Stimulated activated CD4-positive, alpha-beta T cell treated with anti-CD3 and anti-CD28 coated beads, Interleukin-4, amount 100 ng/mL, for 48 hours (primary cell): ENCODE results near the gene CLDN4.
A peak's percentile ranks its signal among the peaks of the same experiment; 100 is the strongest.
"Not testable (repeated sequence)": the region's sequence is repeated elsewhere in the genome, so short reads cannot be mapped to it uniquely, and the experiment has no call there.

Experiments
- DNase-seq, 2 donors: peaks; one replicate each; pipeline ENCODE4 v3.0.0-alpha.2; 2020; ENCODE audit warnings: low read depth in 2 of 2

Gene CLDN4, protein sequence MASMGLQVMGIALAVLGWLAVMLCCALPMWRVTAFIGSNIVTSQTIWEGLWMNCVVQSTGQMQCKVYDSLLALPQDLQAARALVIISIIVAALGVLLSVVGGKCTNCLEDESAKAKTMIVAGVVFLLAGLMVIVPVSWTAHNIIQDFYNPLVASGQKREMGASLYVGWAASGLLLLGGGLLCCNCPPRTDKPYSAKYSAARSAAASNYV

GRCh38 chr7:73830681-73831583 lies at the start of gene CLDN4:
Gene CLDN4 (plus strand): TSS chr7:73830996. CDS start chr7:73831202, 206 bp downstream.
- no peak for DNase-seq

GRCh38 chr7:73786588-73786987 lies 44.2 kb upstream of the CLDN4 start:
- DNase-seq = no peak

GRCh38 chr7:73787786-73788048 lies 43.1 kb upstream of the CLDN4 start:
- DNase-seq = not testable (repeated sequence)

- no peak for DNase-seq
Observed at GRCh38 chr7:73789051-73789450, 41.7 kb upstream of the CLDN4 start.

DNA sequence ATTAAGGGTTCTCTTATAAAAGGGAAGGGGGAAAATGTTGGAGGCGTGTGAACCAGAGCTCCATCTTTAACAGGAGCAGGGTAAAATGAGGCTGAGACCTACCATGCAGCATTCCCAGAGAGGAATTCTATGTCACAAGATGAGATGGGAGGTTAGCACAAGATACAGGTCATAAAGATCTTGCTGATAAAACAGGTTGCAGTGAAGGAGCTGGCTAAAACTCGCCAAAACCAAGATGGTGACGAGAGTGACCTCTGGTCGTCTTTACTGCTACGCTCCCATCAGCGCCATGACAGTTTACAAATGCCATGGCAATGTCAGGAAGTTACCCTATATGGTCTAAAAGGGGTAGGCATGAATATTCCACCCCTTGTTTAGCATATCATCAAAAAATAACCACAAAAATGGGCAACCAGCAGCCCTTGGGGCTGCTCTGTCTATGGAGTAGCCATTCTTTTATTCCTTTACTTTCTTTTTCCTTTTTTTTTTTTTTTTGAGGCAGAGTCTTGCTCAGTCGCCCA lies 39.6 kb upstream of the CLDN4 start:
- not testable (repeated sequence) for DNase-seq

DNA sequence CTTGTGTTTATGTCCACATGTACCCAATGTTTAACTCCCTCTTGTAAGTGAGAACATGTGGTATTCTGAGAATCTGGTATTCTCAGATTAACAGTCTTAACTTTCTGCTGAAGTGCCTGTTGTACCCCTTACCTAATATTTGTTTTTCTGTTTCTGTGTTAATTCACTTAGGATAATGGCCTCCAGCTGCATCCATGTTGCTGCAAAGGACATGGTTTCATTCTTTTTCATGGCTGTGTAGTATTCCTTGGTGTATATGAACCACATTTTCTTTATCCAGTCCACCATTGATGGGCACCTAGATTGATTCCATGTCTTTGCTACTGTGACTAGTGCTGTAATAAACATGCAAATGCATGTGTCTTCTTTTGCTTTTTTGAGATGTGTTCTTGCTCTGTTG lies 35.6 kb upstream of the CLDN4 start:
- DNase-seq = not testable (repeated sequence)

DNA sequence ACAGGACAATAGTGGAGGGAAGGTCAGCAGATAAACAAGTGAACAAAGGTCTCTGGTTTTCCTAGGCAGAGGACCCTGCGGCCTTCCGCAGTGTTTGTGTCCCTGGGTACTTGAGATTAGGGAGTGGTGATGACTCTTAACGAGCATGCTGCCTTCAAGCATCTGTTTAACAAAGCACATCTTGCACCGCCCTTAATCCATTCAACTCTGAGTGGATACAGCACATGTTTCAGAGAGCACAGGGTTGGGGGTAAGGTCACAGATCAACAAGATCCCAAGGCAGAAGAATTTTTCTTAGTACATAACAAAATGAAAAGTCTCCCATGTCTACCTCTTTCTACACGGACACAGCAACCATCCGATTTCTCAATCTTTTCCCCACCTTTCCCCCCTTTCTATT lies 34.1 kb upstream of the CLDN4 start:
- DNase-seq = not testable (repeated sequence)

DNA sequence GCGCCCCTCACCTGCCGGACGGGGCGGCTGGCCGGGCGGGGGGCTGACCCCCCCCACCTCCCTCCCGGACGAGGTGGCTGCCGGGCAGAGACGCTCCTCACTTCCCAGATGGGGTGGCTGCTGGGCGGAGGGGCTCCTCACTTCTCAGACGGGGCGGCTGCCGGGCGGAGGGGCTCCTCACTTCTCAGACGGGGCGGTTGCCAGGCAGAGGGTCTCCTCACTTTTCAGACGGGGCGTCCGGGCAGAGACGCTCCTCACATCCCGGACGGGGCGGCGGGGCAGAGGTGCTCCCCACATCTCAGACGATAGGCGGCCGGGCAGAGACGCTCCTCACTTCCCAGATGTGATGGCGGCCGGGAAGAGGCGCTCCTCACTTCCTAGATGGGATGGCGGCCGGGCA lies 33.6 kb upstream of the CLDN4 start:
- not testable (repeated sequence) for DNase-seq

- no peak for DNase-seq
Observed at GRCh38 chr7:73799282-73800141, 31.3 kb upstream of the CLDN4 start.

- no peak for DNase-seq
Observed at GRCh38 chr7:73801577-73801976, 29.2 kb upstream of the CLDN4 start.

DNA sequence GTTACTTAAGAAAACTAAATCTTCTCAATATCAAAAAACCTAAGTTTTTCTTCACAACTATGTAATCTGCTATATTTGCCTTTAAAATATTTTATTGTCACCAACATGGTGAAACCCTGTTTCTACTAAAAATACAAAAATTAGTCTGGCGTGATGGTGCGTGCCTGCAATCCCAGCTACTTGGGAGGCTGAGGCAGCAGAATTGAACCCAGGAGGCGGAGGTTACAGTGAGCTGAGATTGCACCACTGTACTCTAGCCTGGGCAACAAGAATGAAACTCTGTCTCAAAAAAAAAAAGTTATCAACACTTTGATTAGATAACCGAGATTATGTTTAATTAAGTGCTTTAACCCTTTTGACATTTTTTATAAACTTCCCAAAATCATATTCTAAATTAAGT lies 28.3 kb upstream of the CLDN4 start:
- DNase-seq = no peak

DNA sequence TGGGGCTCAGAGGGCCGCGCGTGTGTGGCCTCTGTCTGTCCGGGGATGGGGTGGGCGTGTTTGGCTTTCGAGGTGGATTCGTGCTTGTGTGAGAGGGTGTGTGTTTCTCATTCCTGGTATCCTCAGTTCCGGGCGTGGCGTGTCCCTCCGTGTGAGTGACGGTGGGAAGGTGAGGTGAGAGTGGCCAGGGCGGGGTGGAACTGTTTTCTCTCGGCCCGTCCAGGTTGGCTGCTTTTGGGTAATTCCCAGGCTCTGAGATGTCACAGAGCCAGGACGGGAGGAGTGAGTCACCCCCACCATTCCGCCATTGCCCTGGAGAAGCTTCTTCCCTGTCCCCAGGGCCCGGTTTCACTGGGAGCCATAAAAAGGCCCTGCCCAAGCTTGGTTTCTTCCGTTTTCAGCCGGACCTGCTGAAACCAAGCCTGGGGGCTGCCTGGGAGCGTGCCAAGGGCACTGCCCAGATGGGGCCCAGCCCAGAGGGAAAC lies 21.3 kb upstream of the CLDN4 start:
- DNase-seq = no peak

- no peak for DNase-seq
Observed at GRCh38 chr7:73810998-73811360, 19.8 kb upstream of the CLDN4 start.

GRCh38 chr7:73811760-73812168 lies 19.0 kb upstream of the CLDN4 start:
- DNase-seq = peak; percentile 44 to 49

- DNase-seq = no peak
Observed at GRCh38 chr7:73812996-73813395, 17.8 kb upstream of the CLDN4 start.

GRCh38 chr7:73815436-73815835 lies 15.4 kb upstream of the CLDN4 start:
- no peak for DNase-seq

DNA sequence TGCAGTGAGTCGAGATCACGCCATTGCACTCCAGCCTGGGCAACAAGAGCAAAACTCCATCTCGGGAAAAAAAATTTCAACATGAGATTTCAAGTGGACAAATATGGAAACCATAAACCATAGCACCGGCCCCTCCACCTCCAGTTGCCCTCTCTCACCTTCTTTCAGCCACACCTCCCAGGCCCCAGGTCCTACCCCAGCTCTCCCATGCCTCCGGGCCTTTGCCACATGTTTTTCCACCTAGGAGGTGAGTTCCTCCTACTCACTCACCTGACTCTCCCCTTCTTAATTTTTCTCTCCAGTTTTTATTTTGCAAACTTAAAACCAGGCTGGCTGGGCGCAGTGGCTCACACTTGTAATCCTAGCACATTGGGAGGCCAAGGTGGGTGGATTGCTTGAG lies 13.7 kb upstream of the CLDN4 start:
- no peak for DNase-seq

GRCh38 chr7:73820013-73820412 lies 10.8 kb upstream of the CLDN4 start:
- DNase-seq = no peak

DNA sequence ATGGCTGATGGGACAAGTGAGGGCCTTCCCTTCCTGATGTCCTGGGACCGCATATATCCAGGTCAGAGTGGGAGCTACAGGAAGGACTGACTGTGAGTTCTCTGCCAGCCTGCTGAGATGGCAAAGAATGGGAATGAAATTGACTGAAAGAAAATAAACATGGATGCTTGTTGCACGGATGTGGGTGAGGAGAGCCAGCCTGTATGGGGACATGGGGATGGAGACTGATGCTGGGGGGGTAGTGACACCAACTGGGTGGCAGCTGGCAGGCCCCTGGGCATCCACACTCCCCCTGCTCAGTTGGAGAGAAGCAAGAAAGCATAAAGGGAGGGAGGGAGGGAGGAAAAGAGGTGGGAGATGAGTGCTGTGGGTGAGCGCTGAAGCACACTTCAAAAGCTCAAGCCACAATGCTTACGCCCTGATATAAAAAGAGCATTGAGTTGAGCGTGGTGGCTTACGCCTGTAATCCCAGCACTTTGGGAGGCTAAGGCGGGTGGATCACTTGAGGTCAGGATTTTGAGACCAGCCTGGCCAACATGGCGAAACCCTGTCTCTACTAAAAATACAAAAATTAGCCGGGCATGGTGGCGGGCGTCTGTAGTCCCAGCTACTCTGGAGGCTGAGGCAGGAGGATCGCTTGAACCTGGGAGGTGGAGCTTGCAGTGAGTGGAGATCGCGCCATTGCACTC lies 9.1 kb upstream of the CLDN4 start:
- not testable (repeated sequence) for DNase-seq

GRCh38 chr7:73822319-73823173 lies 8.2 kb upstream of the CLDN4 start:
- DNase-seq = no peak

DNA sequence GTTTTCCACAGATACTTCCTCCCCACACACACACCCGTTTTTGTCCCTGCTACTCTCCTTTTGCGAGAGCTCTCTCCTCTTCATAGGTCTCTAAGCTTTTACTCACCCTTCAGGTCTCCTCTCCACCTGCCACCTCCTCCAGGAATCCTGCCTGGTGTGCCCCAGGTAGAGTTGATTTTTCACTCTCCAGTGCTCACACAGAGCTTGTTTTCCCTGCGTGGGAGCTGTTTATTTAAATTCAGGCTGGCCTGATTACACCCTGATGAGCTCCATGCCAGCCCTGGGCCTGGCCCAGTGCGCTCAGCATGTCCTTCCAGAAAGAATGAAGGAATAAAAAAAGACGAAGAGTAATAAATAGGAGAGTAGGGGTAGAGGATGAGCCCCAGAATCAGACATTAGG lies 7.5 kb upstream of the CLDN4 start:
- no peak for DNase-seq
